ENCODE measurements around the gene EPN2.

EPN2 gene

GRCh38 chr17:19360772-19361171, 123.6 kb downstream of the EPN2 start:
- Histone ChIP-seq H3K4me3 (ENCODE audit: insufficient read depth, low read length, poor library complexity, severe bottlenecking) (no peak overlapping the region), H3K27me3 (ENCODE audit: low read length) (no peaks in the 10 kb centered on the region), H4K20me1 (ENCODE audit: low read depth, low read length) (no peaks in the 10 kb centered on the region), H3K9me3 (ENCODE audit: insufficient read depth, low read length) (no peaks in the 10 kb centered on the region), H2AFZ (ENCODE audit: low read depth, low read length, severe bottlenecking) (no peak overlapping the region), H3K4me2 (ENCODE audit: low read depth, low read length, poor library complexity, severe bottlenecking) (no peak overlapping the region), H3K79me2 (ENCODE audit: insufficient read depth, low read length) (no peaks in the 10 kb centered on the region), H3K9ac (ENCODE audit: low read length) (no peak overlapping the region), H3K9me2 (replicated peaks; ENCODE audit: insufficient read depth, low read length) (no peaks in the 10 kb centered on the region), H3K27ac (ENCODE audit: low read depth, low read length) (no peak overlapping the region), H3K36me3 (ENCODE audit: low read length) (no peaks in the 10 kb centered on the region), H3F3A (ENCODE audit: insufficient read depth) (0 out of 2 replicates have a peak, but pooled peaks cover 3% of the 10 kb centered on the region)
- no peak for TF ChIP-seq CTCF (IDR thresholded peaks at IDR 0.05; ENCODE audit: insufficient read depth, low read length, poor library complexity, severe bottlenecking)
- TF ChIP-seq EZH2phosphoT487 (conservative IDR thresholded peaks at IDR 0.05; ENCODE audit: low read length) = no peak

DNA sequence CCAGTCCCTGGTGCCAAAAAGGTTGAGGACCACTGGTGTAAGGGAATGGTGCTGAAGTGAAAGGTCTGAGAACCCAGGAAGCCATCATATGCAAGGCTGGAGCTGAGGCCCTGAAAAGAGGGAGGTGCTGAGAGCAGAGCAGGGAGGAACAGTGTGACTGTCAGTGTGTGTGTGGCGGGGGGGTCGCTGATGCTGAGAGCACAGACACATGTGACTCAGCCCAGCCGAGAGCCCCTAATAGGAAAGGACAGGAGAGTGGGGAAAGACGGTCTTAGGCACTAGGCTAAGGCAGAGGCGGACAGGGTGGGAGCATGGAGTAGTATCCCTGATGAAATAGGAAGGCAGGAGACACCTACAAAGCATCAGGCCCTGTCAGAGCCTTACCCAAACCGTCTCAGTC, 124.2 kb downstream of the EPN2 start:
- Histone ChIP-seq H4K20me1 (ENCODE audit: low read depth, low read length) (no peaks in the 10 kb centered on the region), H3K36me3 (ENCODE audit: low read length) (no peaks in the 10 kb centered on the region), H3K4me2 (ENCODE audit: low read depth, low read length, poor library complexity, severe bottlenecking) (peak overlapping the region; percentile 67), H2AFZ (ENCODE audit: low read depth, low read length, severe bottlenecking) (no peak overlapping the region), H3K79me2 (ENCODE audit: insufficient read depth, low read length) (no peaks in the 10 kb centered on the region), H3K4me3 (ENCODE audit: insufficient read depth, low read length, poor library complexity, severe bottlenecking) (no peak overlapping the region), H3F3A (ENCODE audit: insufficient read depth) (0 out of 2 replicates have a peak, but pooled peaks cover 3% of the 10 kb centered on the region), H3K9ac (ENCODE audit: low read length) (no peak overlapping the region), H3K27me3 (ENCODE audit: low read length) (no peaks in the 10 kb centered on the region), H3K9me3 (ENCODE audit: insufficient read depth, low read length) (no peaks in the 10 kb centered on the region), H3K27ac (ENCODE audit: low read depth, low read length) (no peak overlapping the region), H3K9me2 (replicated peaks; ENCODE audit: insufficient read depth, low read length) (no peaks in the 10 kb centered on the region)
- TF ChIP-seq CTCF (IDR thresholded peaks at IDR 0.05; ENCODE audit: insufficient read depth, low read length, poor library complexity, severe bottlenecking) (no peak), EZH2phosphoT487 (conservative IDR thresholded peaks at IDR 0.05; ENCODE audit: low read length) (no peak)

GRCh38 chr17:19361944-19362276, 124.7 kb downstream of the EPN2 start:
- Histone ChIP-seq H3K4me3 (ENCODE audit: insufficient read depth, low read length, poor library complexity, severe bottlenecking) (peak overlapping the region; percentile 64), H3F3A (ENCODE audit: insufficient read depth) (0 out of 2 replicates have a peak, but pooled peaks cover 3% of the 10 kb centered on the region), H4K20me1 (ENCODE audit: low read depth, low read length) (no peaks in the 10 kb centered on the region), H3K27ac (ENCODE audit: low read depth, low read length) (no peak overlapping the region), H3K36me3 (ENCODE audit: low read length) (no peaks in the 10 kb centered on the region), H3K9ac (ENCODE audit: low read length) (peak overlapping the region; percentile 53), H2AFZ (ENCODE audit: low read depth, low read length, severe bottlenecking) (peak overlapping the region; percentile 95), H3K9me3 (ENCODE audit: insufficient read depth, low read length) (no peaks in the 10 kb centered on the region), H3K9me2 (replicated peaks; ENCODE audit: insufficient read depth, low read length) (no peaks in the 10 kb centered on the region), H3K4me2 (ENCODE audit: low read depth, low read length, poor library complexity, severe bottlenecking) (peak overlapping the region; percentile 67), H3K79me2 (ENCODE audit: insufficient read depth, low read length) (no peaks in the 10 kb centered on the region), H3K27me3 (ENCODE audit: low read length) (no peaks in the 10 kb centered on the region)
- TF ChIP-seq CTCF (IDR thresholded peaks at IDR 0.05; ENCODE audit: insufficient read depth, low read length, poor library complexity, severe bottlenecking) (no peak), EZH2phosphoT487 (conservative IDR thresholded peaks at IDR 0.05; ENCODE audit: low read length) (no peak)

Measured in SU-DHL-6 (cell line).